HEK293 (cell line): Measurements from ENCODE around the gene ZP3.
"Not testable (repeated sequence)": the region's sequence is repeated elsewhere in the genome, so short reads cannot be mapped to it uniquely, and the experiment has no call there.

Experiments
- CTCF ChIA-PET: fragments of 350-600 bp; formaldehyde crosslinking; extraction: SDS; loops from one replicate; lab custom pipeline; 2021; ENCODE audit warnings: antibody characterized with exemption; lab: Yijun Ruan, JAX
- POLR2A ChIA-PET: fragments of 300-600 bp; formaldehyde crosslinking; extraction: SDS; loops from one replicate; lab custom pipeline; 2020; ENCODE audit warnings: antibody characterized with exemption, inconsistent platforms; lab: Yijun Ruan, JAX
- H3K27ac ChIP-seq: fragments of 200-500 bp; sonication (Bioruptor generic); 2 replicates; pipeline ENCODE4 v1.5.1; 2014; ENCODE audit warnings: low read depth, low read length, control low read depth, inconsistent platforms; ENCODE audit errors: extremely low read depth
- H3K36me3 ChIP-seq, 2 experiments: fragments of 200-500 bp in 1 of 2; sonication (Bioruptor generic) in 1 of 2; 1 replicate in 1 of 2; 2 replicates in 1 of 2; pipeline ENCODE4 v1.5.1; 2014 to 2017; ENCODE audit warnings: inconsistent platforms in 2 of 2, low read length in 2 of 2; ENCODE audit not compliant: control insufficient read depth in 2 of 2, insufficient read depth in 1 of 2
- H3K4me1 ChIP-seq: fragments of 200-500 bp; sonication (Bioruptor generic); 2 replicates; pipeline ENCODE4 v1.5.1; 2014; ENCODE audit warnings: mild to moderate bottlenecking, low read length, inconsistent platforms; ENCODE audit not compliant: control insufficient read depth, insufficient read depth
- H3K4me3 ChIP-seq: 2 replicates; pipeline ENCODE4 v1.5.1; 2011; ENCODE audit warnings: low read depth, mild to moderate bottlenecking, control low read depth, low read length, moderate library complexity
- H3K9me3 ChIP-seq: fragments of 200-500 bp; sonication (Bioruptor generic); 2 replicates; pipeline ENCODE4 v1.5.1; 2014; ENCODE audit warnings: low read depth, low read length, inconsistent platforms; ENCODE audit not compliant: control insufficient read depth, insufficient read depth

Gene ZP3

DNA sequence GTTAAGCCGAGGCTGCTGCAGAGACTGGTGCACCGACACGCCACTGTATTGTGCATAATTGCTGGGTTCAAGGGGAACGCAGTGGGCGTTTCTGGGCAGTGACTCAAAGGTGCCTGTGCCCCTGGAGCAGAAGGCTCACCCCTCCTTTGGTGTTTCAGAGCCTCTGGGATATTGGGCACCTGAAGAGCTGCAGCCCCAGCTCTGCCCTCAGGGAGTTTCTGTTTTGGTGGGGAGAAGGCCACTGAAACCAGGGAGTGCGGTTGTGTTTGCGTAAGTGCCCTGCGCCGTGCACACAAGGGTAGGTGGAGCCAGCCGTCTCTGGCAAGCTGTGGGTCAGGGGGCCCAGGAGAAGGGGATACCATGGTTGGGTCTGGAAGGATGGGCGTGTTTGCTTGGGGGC lies 51.5 kb downstream of the ZP3 start:
- POLR2A ChIA-PET, H3K36me3 ChIP-seq, H3K27ac ChIP-seq, CTCF ChIA-PET, H3K4me1 ChIP-seq, H3K9me3 ChIP-seq, H3K4me3 ChIP-seq: not testable (repeated sequence)

GRCh38 chr7:76476742-76477474 lies 52.2 kb downstream of the ZP3 start:
- H3K27ac ChIP-seq, POLR2A ChIA-PET, CTCF ChIA-PET, H3K36me3 ChIP-seq, H3K4me1 ChIP-seq, H3K4me3 ChIP-seq, H3K9me3 ChIP-seq: not testable (repeated sequence)

- H3K36me3 ChIP-seq, POLR2A ChIA-PET, H3K9me3 ChIP-seq, CTCF ChIA-PET, H3K4me1 ChIP-seq, H3K4me3 ChIP-seq, H3K27ac ChIP-seq: not testable (repeated sequence)
These were observed 54.9 kb downstream of the ZP3 start for GRCh38 chr7:76479628-76480027.

GRCh38 chr7:76480403-76481253 lies 55.9 kb downstream of the ZP3 start:
- CTCF ChIA-PET, H3K9me3 ChIP-seq, H3K36me3 ChIP-seq, H3K27ac ChIP-seq, POLR2A ChIA-PET, H3K4me3 ChIP-seq, H3K4me1 ChIP-seq: not testable (repeated sequence)

- H3K4me1 ChIP-seq, H3K27ac ChIP-seq, POLR2A ChIA-PET, H3K4me3 ChIP-seq, CTCF ChIA-PET, H3K36me3 ChIP-seq, H3K9me3 ChIP-seq: not testable (repeated sequence)
These were observed 57.9 kb downstream of the ZP3 start for GRCh38 chr7:76482660-76483059.

DNA sequence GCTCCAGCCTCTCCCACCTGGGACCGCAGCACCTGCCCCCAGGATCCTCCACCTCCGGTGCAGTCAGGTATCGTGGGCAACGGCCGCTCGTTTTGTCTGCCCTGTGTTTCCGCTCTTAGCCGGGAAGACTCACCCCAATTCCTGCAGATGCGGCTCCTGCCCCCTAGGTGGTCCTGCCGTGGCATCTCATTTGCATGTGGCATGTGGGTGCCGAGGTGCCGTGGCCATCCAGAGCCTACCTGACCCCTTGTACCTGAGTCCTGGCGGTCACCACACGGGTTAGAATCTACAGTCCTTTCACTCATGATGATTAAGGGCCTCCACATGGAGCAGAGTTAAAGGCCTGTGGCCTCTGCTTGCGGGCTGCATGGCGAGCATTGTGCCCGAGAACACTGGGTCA lies 58.3 kb downstream of the ZP3 start:
- H3K4me1 ChIP-seq, H3K36me3 ChIP-seq, H3K4me3 ChIP-seq, H3K9me3 ChIP-seq, POLR2A ChIA-PET, H3K27ac ChIP-seq, CTCF ChIA-PET: not testable (repeated sequence)

DNA sequence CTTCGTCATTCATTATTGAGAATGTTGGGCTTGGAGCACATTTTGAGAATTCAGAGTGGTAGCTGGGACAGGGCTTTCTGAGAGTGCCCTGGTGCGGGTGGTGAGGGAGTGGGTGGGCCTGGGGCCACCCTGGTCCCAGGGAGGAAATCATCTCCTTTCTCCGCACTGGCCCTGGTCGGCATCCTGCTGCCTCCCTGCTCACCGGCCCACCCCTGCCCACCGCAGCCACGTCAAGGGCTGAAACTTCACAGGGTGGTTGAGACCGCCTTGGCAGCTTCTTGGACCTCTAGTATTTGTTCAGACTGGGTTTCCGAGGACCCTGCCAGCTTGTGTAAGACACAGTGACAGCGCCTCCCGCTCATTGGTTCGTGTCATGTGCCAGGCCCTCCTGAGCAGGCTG lies 59.7 kb downstream of the ZP3 start:
- POLR2A ChIA-PET, H3K4me3 ChIP-seq, H3K36me3 ChIP-seq, H3K9me3 ChIP-seq, H3K4me1 ChIP-seq, H3K27ac ChIP-seq, CTCF ChIA-PET: not testable (repeated sequence)

- CTCF ChIA-PET = interaction anchor here (0.6 kb wide), 1 partner anchor 173 kb away, joined by 3 read pairs; no protein-coding TSS in a partner anchor
- H3K4me1 ChIP-seq, H3K4me3 ChIP-seq, POLR2A ChIA-PET, H3K9me3 ChIP-seq, H3K36me3 ChIP-seq, H3K27ac ChIP-seq: not testable (repeated sequence)
These were observed 61.3 kb downstream of the ZP3 start for GRCh38 chr7:76485822-76486610.

DNA sequence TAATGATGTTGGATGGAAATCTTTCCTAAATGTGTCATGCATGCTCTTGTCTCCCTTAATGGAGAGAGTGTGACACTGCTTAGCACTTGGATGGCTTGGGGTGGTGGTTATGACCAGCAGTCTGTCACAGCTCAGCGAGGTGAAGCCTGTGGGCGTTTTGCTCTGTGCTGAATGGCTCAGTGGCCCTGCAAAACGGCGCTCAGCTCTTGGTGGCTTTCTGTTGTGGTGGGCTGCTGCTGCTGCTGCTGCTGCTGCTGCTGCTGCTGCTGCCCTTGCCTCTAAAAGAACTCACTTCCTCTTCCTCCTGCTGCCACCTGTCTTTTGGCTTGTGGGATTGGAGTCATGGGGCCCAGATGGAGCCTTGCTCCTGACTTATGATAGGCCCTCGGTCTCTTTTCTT lies 61.9 kb downstream of the ZP3 start:
- H3K4me3 ChIP-seq, H3K4me1 ChIP-seq, H3K36me3 ChIP-seq, H3K9me3 ChIP-seq, H3K27ac ChIP-seq, POLR2A ChIA-PET: not testable (repeated sequence)
- CTCF ChIA-PET = interaction anchor here (0.6 kb wide), 1 partner anchor 173 kb away, joined by 3 read pairs; no protein-coding TSS in a partner anchor

- CTCF ChIA-PET, H3K27ac ChIP-seq, H3K4me1 ChIP-seq, POLR2A ChIA-PET, H3K36me3 ChIP-seq, H3K4me3 ChIP-seq, H3K9me3 ChIP-seq: not testable (repeated sequence)
These were observed 63.2 kb downstream of the ZP3 start for GRCh38 chr7:76487969-76488368.
